ENCODE results near the gene NOM1.

NOM1 gene

DNA sequence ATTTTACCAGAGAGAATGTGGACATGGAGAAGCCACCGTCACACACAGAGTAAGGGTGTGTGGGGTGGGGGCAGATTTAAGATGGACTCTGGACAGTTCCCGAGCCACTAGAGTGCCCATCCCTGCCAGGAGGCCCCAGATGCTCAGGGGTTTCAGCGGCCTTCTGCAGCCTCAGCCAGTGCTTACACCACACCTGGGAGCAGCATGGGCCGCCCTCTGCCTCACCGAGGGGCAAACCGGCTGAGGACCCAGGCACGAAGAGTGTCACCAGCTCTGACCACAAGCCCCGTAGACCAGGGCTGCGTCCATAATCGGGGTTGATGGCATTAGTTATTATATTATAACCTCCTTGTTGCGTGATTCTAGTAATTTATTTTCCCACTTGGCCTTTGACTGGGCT is 67.6 kb downstream of the NOM1 start:
- no peak for DNase-seq

DNA sequence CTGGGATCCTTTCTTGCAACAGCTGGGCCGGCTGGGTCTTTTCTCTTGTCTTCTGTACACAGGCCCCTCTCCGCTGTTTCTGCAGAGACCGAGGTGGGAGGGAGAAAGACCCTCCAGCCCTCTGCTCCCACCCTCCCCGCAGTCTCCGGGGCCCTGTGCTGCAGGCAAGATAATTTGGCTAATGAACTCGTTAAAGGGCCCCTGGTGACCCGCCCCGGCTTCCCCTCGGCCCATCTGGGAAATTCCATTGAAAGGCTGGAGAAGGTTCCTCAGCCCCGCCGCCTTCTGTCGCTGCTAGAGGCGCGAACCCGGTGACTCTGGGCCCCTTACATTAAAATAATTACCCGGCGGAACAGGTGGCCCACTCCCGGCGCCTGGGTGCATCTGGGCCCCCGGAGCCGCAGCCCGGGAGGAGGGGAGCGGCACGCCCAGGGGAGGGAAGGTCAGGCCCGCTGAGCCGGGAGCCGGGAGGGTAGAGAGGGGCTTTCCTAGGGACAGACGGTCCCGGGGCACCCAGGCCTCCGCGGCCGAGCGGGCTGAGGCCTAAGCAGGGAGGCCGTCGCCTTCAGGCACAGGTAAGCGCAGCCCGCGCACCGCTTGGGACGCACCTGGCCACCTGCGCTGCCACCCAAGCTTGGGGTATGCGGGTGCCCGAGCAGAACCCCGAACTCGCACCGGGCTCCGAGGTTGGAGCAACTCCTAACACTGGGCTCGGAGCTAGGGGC is 68.3 kb downstream of the NOM1 start:
- DNase-seq = no peak

DNA sequence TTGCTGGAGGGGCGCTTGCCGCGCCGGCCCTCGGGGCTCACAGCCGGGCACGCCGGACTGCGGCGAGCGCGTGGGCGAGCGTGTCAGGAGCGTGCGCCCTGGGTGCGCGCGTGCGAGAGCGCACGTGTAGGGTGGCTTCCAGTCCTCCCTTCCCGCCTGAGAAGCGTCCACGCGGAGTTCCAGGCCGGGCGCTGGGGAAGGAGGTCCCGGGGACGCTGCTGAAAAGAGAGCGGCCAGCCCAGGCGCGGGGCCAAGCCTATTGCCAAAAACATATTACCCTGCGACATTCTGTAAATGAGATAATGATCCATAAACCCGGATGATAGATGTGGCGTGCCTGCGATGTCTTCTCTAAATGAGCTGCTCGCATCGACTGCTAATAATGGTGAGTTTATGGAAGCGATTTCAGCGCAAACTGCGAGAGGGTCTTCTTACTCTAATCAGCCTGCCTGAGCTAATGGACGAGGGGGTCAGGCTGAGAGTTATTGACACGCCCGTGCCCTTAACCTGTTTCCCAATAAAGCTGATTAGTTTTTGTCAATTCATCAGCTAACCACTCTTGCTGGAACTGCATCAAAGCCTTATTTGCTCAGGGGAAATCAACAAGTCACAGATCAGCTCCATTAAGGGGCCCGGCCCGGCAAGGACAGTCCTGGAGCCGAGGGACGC is 69.0 kb downstream of the NOM1 start:
- no peak for DNase-seq

DNA sequence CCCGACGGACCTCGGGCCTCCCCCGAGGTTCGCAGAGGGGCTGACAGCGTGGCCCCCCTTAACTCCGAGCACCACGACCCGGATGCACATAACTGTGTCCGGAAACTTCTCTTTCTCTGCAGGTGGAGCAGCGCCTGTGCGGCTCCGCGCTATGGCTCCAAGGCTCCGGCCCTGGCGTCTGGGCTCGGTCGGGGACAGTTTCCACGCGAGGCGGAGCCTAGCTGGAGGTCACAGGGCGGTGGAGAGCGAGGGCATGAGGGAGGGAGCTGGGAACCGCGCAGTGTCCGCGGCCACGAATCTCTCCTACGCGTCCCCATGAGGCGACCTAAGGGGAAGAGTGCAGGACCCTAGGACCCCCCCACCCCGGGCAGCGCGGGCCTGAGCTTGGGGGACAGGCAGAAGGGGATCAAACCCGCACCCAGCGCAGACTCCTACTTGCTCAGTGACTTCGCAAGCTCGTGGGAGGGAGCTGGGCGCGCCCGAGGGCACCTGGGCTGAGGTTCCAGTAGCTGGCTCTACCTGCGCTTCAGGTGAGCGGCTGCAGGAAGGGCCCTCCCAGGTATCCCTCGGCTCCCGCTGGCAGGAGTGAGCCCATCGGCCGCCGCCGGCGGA is 69.6 kb downstream of the NOM1 start:
- no peak for DNase-seq

DNA sequence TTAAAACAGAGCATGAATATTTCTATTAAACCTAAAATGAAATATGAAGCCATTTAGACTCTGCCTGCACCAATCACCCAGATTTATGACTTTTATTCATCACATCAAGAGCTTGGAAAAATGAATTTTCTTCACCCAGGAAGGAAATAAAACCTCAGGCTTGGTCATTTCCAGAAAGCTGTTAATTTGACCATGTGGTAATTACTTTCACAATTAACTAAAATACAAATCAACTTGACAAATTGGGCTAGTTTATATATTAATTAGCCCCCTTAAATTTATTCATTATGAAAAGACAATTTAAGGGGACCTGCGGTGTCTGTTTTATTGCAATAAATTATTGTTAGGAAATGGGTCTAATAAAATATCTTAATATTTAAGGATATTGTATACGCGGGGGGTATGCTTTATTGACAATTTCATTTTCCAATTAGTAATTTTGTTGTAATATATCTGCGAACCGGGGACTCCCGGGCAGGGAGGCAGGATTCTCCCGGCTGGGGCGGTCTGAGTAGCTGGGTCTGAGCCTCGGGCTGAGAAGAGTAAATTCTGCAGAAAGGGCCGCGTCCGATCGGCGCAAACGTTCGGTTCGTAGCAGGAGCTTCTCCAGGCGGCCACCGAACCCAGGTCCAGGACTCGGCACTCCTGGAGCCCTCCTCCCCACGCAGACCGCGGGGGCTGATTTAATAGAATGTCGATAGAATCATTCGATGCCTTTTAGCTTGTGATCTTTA is 70.4 kb downstream of the NOM1 start:
- DNase-seq = no peak

DNA sequence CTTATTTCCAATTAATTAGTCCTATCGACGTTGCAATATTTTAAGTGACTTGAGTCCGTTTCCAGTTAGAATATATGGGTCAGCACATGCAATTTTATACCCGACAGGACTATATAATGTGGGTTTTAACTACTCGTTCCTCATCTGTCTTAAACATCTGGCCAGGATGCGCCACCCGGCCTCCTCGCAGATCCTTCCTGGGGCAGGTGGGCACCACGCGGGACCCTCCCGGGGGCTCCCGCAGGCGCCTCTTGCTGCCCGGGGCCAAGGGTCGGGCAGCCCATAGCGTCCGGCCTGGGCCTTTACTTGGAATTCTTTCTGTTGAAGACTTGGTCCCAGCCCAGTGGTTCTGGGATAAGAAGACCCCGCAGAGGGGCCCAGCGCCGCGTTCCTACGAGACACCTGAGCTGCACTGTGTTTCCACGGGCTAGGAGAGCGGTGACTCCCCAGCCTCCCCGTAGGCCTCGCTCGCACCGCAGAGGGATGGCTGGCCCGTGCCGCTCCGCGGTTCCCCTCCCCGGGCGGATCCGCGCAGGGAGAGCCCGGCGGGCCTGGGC is 71.1 kb downstream of the NOM1 start:
- no peak for DNase-seq

DNA sequence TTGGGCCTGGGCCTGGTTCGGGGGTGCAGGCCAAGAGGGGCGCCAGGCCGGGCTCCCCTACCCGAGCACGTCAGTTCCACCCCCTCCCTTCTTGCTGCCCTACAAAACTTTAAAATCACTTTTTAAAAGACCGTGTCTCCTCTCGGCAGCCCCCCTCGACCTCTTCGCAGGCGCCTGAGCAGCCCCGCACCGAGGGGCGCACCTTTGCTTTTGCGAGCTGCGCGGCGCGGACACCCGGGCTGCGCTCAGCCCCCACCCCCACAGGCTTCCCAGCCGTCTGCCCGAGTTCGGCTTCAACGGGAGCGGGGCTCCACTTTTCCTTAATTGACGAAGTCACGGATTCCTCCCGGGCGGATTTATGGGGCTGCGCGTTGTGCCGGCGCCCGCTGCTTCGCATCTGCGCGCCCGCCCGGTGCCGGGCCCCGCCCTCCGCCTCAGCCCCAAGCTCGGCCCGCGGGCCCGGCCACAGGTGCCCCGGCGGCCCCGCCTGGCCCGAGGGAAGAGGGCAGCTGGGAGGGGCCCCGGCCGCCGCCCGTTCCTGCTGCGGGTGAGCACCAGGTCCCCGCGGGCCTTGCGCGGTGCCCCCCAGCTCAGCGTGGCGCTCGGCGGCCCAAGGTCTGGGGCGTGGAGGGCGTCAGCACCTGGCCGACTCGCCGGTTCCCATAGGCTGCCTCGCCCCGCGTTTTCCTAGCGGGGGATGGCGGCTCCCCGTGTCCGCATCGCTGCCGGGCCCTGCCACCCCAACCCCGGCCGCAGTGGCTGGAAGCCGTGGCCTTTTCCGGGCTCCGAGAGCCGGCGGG is 71.8 kb downstream of the NOM1 start:
- DNase-seq = no peak

DNA sequence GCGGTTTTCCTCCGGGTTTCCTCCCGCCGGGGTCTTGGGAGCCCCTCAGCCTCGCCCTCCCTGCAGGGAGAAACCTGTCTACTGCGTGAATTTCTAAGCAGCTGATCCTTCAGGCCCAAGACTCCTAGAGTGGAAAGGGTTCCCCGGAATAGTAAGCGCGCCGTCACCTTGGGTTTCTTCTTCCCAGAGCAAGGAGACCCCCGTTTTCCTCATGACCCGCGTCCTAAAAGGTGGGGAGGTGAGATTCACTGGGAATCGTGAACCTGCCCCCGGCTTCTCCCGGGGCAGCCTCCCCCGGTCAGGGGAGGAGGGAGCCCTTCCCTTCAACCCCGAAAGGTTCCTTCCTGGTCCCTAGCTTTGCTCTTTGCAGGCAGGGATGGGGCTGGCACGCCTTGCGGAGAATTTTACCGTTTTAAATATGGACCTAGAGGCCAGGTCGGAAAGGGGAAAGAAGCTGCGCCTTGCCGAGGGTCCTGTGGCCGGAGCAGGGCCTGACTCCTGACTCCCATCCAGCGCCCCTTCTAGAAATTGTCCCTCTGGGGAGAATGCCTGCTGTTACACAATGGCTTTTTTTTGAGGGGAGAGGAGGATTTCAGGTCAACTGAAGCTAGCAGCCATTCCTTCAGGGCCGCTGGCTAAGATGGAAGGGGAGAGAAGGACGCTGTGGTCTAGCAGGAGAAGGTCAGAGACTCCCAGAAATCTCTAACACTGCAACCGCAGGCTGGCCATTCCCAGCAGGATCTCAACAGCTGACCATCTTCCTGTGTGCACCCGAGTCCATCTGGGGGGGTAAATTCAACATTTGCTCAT is 72.6 kb downstream of the NOM1 start:
- no peak for DNase-seq
